Stimulated activated CD8-positive, alpha-beta memory T cell treated with anti-CD3 and anti-CD28 coated beads, Interleukin-15, amount 100 ng/mL, for 4 hours (primary cell): ENCODE measurements around the gene TRIO.

Experiments
- DNase-seq, 2 donors: peaks; one replicate each; pipeline ENCODE4 v3.0.0-alpha.2; 2020; ENCODE audit warnings: low read depth in 2 of 2

Gene TRIO

GRCh38 chr5:14292766-14293658 lies 149.9 kb downstream of the TRIO start:
- no peak for DNase-seq

DNA sequence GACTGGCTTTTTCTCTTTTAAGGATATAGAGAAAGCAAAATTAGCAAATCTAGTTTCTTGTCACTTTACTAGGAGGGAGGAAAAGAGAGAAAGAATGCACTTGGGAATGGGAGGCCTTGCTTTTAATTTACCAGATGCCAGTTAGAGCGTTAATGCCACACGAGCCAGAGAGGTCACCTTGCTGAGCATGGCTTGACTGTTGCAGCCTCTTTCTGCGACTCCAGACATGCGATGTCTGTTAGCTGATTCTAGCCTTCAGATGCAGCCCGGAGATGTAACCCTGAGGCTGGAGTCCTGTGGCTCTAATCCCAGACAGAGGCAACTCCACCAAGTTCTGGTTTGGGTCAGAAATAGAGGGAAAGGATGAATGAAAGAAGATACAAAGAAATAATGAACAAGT lies 152.5 kb downstream of the TRIO start:
- DNase-seq = no peak

- DNase-seq = no peak
These were observed 153.6 kb downstream of the TRIO start for GRCh38 chr5:14296533-14297331.

DNA sequence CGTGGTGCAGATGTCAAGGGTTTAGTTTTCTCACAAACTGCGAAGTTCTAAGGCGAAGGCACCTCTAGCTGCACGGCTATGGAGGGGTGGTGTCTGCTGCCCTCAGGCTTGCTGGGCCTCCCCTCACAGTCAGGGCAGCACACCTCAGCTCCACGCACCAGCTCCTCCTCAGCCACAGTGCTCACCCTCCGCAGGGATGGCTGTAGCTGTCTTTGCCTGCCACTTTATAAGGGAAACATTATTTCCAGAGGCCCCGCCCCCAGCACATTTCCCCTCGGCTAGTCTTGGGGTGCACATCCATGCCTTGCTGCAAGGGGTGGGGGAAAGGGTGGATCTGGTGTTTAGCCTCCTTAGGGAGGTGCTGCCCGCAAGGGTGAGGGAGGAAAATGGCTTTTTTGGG lies 154.6 kb downstream of the TRIO start:
- DNase-seq = no peak

DNA sequence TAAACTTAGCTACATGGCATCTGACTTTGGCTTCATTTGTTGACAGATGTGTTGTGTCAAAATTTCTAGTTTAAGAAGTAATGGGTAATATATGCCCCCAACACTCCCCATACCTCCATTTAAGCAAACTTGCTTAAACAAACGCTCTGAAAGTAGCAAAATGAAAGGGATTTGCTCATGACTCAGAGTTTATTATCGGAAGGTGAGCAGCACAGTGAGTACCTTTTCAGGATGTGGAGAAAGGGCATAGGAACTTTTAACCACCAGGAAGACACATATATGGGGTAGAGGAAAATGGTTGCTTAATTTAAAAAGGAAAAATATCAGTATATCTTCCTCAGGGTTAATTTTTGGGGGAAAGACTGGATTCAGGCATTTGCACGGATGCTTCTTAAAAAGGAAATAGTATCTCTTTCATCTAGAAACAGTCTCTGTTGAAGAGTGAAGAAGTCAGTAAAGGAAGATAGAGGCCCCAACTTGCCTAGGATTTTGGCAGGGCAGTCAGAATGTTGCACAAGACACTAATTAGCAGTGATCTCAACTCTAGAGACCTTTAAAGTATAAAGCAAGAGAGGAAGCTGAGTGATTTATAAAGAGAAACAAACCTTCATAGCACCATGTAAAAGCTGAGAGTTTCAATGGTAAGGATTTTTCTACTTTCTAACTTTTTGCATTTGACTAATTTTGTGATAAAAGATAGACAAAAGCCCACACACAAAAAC lies 155.1 kb downstream of the TRIO start:
- DNase-seq = no peak

- DNase-seq = no peak
These were observed 156.5 kb downstream of the TRIO start for GRCh38 chr5:14299666-14300065.

- DNase-seq = no peak
These were observed 158.0 kb downstream of the TRIO start for GRCh38 chr5:14301186-14301585.

DNA sequence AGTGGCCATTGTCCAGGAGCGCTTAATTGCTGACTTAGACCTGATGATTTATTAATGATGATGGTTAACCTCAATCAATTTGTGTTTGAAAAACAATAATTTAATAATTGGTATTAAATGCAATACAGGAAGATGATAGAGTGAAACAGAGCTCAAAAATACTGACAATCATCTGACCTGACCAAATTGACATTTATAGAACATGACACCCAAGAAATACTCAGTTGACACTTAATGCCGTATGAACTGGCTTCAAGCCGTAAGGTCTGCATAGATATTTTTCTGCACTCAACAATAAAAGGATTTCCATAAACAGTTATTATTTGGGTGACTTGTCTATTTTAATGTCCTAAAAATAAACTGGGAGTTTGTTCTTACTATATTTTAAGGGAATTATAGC lies 159.2 kb downstream of the TRIO start:
- no peak for DNase-seq

DNA sequence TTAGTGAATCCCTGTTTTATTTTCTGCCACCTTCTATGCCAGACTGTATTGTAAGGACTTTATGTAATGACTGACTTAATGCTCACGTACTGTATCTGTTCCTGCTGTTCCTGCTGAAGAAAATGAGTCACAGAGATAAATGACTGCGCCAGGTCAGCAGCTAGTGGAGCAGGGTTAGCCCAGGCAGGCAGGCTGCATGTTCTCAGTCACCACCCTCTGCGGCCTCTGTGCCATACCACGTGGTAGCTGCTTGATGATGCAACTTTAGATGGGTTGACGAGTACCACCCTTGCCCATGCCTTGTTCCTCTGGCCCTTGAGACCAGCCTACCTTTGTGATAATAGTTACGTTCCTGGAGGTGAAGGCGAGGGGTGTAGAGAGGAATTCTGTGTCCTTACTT lies 161.9 kb downstream of the TRIO start:
- DNase-seq = no peak

- no peak for DNase-seq
These were observed 163.2 kb downstream of the TRIO start for GRCh38 chr5:14306329-14306815.

GRCh38 chr5:14308384-14309154 lies 165.4 kb downstream of the TRIO start:
- no peak for DNase-seq

- DNase-seq = no peak
These were observed 166.1 kb downstream of the TRIO start for GRCh38 chr5:14309199-14309598.

- no peak for DNase-seq
These were observed 166.9 kb downstream of the TRIO start for GRCh38 chr5:14309878-14310531.

DNA sequence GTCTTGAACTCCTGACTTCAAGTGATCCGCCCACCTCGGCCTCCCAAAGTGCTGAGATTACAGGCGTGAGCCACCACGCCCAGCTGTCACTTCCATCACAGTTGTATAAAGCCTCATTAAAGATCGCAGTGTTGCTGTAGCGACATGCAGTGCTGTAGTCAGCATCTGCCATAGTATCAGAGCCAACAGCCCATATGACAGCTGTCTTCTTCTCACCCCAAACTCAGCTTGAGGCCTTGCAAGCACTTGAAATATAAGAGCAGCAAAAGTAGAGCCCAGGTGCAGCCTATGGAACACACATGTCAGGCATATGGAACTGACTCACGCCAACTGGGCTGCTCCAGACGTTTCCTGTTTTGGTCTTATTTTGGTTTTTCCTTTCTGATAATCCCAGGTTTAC lies 167.8 kb downstream of the TRIO start:
- DNase-seq = no peak

DNA sequence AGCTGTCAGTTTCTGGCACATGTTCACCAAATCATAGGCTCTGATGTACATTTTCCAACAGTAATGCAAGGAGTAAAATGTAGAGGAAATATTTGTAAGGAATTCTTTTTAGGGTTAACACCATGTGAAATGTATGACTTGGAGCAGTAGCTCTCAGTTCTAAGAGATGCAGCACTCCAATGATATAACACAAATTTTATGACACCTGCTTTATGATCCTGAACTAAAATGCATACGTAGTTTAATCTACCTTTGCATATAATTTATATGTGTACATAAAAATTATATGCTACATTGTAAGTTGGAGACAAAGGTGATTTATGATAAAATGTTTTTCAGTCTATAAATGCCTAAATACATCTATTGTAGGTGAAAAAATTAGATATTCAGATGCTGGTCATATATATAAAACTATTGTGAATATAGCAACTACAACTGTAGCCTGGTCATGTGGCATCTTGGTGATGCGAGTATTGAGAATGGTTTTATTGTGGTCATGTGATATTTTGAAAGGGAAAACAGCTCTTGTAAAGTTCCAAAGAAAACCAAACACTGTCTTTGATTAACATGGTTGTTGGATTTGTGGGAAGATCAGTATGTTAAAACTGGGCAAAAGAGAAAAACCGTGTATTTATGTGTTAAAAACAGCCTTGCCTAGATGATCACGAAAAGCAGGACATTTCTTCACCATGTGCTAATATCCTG lies 171.0 kb downstream of the TRIO start:
- no peak for DNase-seq

DNA sequence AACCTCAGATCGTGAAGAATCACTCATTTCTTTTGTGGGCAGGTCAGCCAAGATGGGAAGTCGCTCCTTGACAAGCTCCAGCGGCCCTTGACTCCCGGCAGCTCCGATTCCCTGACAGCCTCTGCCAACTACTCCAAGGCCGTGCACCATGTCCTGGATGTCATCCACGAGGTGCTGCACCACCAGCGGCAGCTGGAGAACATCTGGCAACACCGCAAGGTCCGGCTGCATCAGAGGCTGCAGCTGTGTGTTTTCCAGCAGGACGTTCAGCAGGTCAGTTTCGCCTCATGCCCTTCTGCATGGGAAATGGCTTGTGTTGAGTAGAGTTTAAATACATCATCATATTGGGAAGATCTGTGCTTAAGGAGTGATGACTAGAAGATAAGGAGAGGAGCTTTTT lies 173.3 kb downstream of the TRIO start:
- no peak for DNase-seq

DNA sequence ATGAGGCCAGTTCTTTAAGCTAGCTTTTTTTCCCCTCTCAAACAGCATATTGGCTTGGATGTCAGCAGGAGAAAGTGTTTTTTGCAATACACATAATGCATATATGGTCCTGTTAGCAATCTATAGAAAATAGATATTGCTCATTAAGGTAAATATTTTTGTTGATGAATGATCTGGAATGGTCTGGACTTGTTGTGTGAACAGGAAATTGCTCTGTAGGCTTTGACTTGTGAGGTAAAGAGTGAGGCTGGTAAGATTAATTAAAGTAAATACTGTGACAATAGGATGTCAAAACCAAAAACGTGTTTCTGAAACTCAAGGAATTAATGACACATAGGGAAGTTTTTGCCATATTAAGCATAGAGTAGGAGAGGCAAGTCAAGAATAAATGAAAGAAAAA lies 176.0 kb downstream of the TRIO start:
- DNase-seq = no peak

DNA sequence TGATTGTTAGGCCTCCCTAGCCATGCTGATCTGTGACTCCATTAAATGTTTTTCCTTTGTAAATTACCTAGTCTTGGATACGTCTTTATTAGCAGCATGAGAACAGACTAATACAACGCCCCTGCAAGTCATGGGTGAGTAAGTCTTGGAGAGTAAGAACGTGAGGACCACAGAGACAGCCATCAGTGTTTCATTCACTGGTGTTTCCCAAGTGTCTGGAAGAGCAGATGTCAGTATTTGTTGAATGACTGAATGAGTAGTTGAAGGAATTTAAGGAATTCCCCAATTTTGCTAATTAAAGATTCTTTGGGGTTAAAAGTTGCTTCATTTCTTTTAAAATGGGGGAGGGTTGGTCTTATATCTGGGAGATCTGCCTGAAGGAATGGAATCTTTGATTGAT lies 178.8 kb downstream of the TRIO start:
- no peak for DNase-seq

GRCh38 chr5:14322437-14323187 lies 179.5 kb downstream of the TRIO start:
- DNase-seq = no peak

GRCh38 chr5:14323466-14323865 lies 180.3 kb downstream of the TRIO start:
- no peak for DNase-seq
